B cell (primary cell): ENCODE measurements around the gene SLC2A9. TPM values are rescaled to one million over a fixed set of nuclear protein-coding genes. Genes with fewer than 3 reads are reported as not detected.

Experiments used
- ATAC-seq: fragments of 200-7000 bp; cut with Tn5 transposase; one replicate; pipeline ENCODE4 v1.10.0; 2021; ENCODE audit warnings: low read depth, mild to moderate bottlenecking, moderate number of reproducible peaks, moderate library complexity
- CTCF ChIA-PET: fragments of 350-600 bp; sonication (Branson Sonifier 250); formaldehyde crosslinking; loops from one replicate; lab custom pipeline; 2021; ENCODE audit warnings: antibody characterized with exemption, inconsistent platforms; lab: Charles Lee
- POLR2A ChIA-PET: fragments of 350-600 bp; sonication (Branson Sonifier 250); formaldehyde crosslinking; loops from one replicate; lab custom pipeline; 2021; ENCODE audit warnings: antibody characterized with exemption; lab: Charles Lee
- DNase-seq: peaks from one replicate; pipeline ENCODE4 v3.0.0; 2013
- H2AFZ ChIP-seq: 2 replicates; pipeline ENCODE4 v1.6.1; 2012; ENCODE audit warnings: mild to moderate bottlenecking, low read depth, low read length; ENCODE audit not compliant: insufficient read depth, poor library complexity, severe bottlenecking
- H3K27ac ChIP-seq, 2 donors: 1 replicate in 1 of 2; 2 replicates in 1 of 2; pipeline ENCODE4 v1.5.1; 2012 to 2013; ENCODE audit warnings: low read length in 2 of 2, mild to moderate bottlenecking in 2 of 2, moderate library complexity in 1 of 2
- H3K27me3 ChIP-seq, 4 experiments: fragments of 200-600 bp in 1 of 4; sonication (generic) in 1 of 4; replicated peaks in 1 of 4; 1 replicate in 2 of 4; 2 replicates in 2 of 4; pipeline versions ENCODE4 v1.6.1 to v1.7.0; 2013 to 2016; ENCODE audit warnings: low read length in 3 of 4, mild to moderate bottlenecking in 2 of 4, mixed read lengths in 1 of 4, moderate library complexity in 1 of 4; ENCODE audit not compliant: insufficient read depth in 4 of 4, control insufficient read depth in 3 of 4; ENCODE audit errors: control extremely low read depth in 1 of 4
- H3K36me3 ChIP-seq, 2 experiments: replicated peaks in 1 of 2; 1 replicate in 1 of 2; 2 replicates in 1 of 2; pipeline versions ENCODE4 v1.6.1 to v1.7.1; 2013; ENCODE audit warnings: low read length in 1 of 2; ENCODE audit not compliant: insufficient read depth in 2 of 2, control insufficient read depth in 1 of 2; ENCODE audit errors: control extremely low read depth in 1 of 2, extremely low read depth in 1 of 2
- H3K4me1 ChIP-seq, 2 donors: fragments of 200-600 bp in 1 of 2; sonication (generic) in 1 of 2; 1 replicate in 1 of 2; 2 replicates in 1 of 2; pipeline versions ENCODE4 v1.5.1 to v1.6.1; 2013 to 2017; ENCODE audit warnings: low read length in 2 of 2; ENCODE audit not compliant: control insufficient read depth in 2 of 2, insufficient read depth in 2 of 2
- H3K4me2 ChIP-seq: replicated peaks from 2 replicates; pipeline ENCODE3; 2012; ENCODE audit warnings: mild to moderate bottlenecking, low read depth, low read length; ENCODE audit not compliant: poor library complexity, severe bottlenecking
- H3K4me3 ChIP-seq, 5 experiments: fragments of 200-600 bp in 1 of 5; sonication (generic) in 1 of 5; 1 replicate in 3 of 5; 2 replicates in 2 of 5; pipeline versions ENCODE4 v1.5.1 to v1.7.0; 2011 to 2016; ENCODE audit warnings: low read length in 4 of 5, mild to moderate bottlenecking in 4 of 5, low read depth in 2 of 5, control low read depth in 1 of 5, moderate library complexity in 1 of 5; ENCODE audit not compliant: insufficient read depth in 1 of 5; ENCODE audit errors: control extremely low read depth in 1 of 5, extremely low read depth in 1 of 5
- H3K79me2 ChIP-seq: fragments of 200-600 bp; sonication (generic); one replicate; pipeline ENCODE4 v1.6.0; 2016; ENCODE audit warnings: low read length; ENCODE audit not compliant: control insufficient read depth, insufficient read depth
- H3K9ac ChIP-seq: fragments of 200-600 bp; sonication (generic); 2 replicates; pipeline ENCODE4 v1.6.1; 2017; ENCODE audit warnings: mild to moderate bottlenecking, low read length, moderate library complexity
- H3K9me3 ChIP-seq, 3 donors: one replicate each; pipeline versions ENCODE4 v1.6.1 to v1.7.1; 2013; ENCODE audit warnings: low read length in 2 of 3; ENCODE audit not compliant: control insufficient read depth in 2 of 3, insufficient read depth in 1 of 3; ENCODE audit errors: control extremely low read depth in 1 of 3
- H4K20me1 ChIP-seq: 2 replicates; pipeline ENCODE4 v1.6.0; 2012; ENCODE audit warnings: mild to moderate bottlenecking, low read length; ENCODE audit not compliant: insufficient read depth, control insufficient read depth, poor library complexity, severe bottlenecking
- H3K27ac Mint-ChIP-seq: one replicate; pipeline ENCODE4 v1.8.0; 2021; ENCODE audit warnings: mixed read lengths
- H3K27me3 Mint-ChIP-seq: one replicate; pipeline ENCODE4 v1.8.0; 2021; ENCODE audit warnings: mixed read lengths
- H3K4me1 Mint-ChIP-seq: one replicate; pipeline ENCODE4 v1.8.0; 2021; ENCODE audit warnings: mixed read lengths
- H3K4me3 Mint-ChIP-seq: one replicate; pipeline ENCODE4 v1.8.0; 2021; ENCODE audit warnings: mixed read lengths
- H3K9me3 Mint-ChIP-seq: one replicate; pipeline ENCODE4 v1.8.0; 2022; ENCODE audit warnings: mixed read lengths; ENCODE audit not compliant: insufficient read depth
- CTCF ChIP-seq: fragments of 200-600 bp; IDR thresholded peaks from one replicate; pipeline ENCODE4 v1.8.0; 2022; ENCODE audit warnings: antibody characterized with exemption, mild to moderate bottlenecking
- EZH2 ChIP-seq: IDR thresholded peaks from 2 replicates; pipeline ENCODE4 v1.6.1; 2012; ENCODE audit warnings: borderline replicate concordance, low read depth, mild to moderate bottlenecking, moderate library complexity, low read length; ENCODE audit not compliant: insufficient read depth, poor library complexity, severe bottlenecking
- WGBS: methylation state at CpG from one replicate; pipeline ENCODE4 v1.1.5; 2013; ENCODE audit warnings: missing lambda C conversion rate; ENCODE audit not compliant: insufficient coverage; 5-methylcytosine and 5-hydroxymethylcytosine counted together
- intact Hi-C: fragments of 100-400 bp; cut with micrococcal nuclease; formaldehyde crosslinking; loops from one replicate; pipeline ENCODE4 v1.10.0; 2022
- polyA plus RNA-seq: library from polyadenylated mRNA; depleted of rRNA; stranded (reverse); fragments of >200 nt; gene quantifications from 2 replicates; pipeline ENCODE4 v1.2.3, GENCODE V29; 2012
- total RNA-seq, 2 donors: library from RNA; stranded (reverse); fragments of 120-200 nt in 1 of 2; gene quantifications; 1 replicate in 1 of 2; 2 replicates in 1 of 2; pipeline versions ENCODE4 v1.2.3 to v1.2.4, GENCODE V29; 2013 to 2022

Gene SLC2A9
- total and polyA plus RNA-seq, 2 donors (not counting 1 experiment from before 2014, with no cell fraction given), result 0.89 to 2.1 TPM

- Histone ChIP-seq H4K20me1 (no peaks in the 10 kb centered on the region), H3K4me3 (no peak overlapping the region), H3K79me2 (no peaks in the 10 kb centered on the region), H3K9ac (no peak overlapping the region), H3K27me3 (no peaks in the 10 kb centered on the region), H3K4me1 (no peaks in the 10 kb centered on the region), H3K36me3 (no peaks in the 10 kb centered on the region), H2AFZ (no peak overlapping the region), H3K27ac (no peak overlapping the region), H3K4me2 (no peak overlapping the region), H3K9me3 (peaks cover 0 to 9% (median 0%) of the 10 kb centered on the region in 3 donors)
- Mint-ChIP-seq H3K9me3 (no peaks in the 10 kb centered on the region), H3K4me3 (no peak overlapping the region), H3K27me3 (no peaks in the 10 kb centered on the region), H3K27ac (no peak overlapping the region), H3K4me1 (no peaks in the 10 kb centered on the region)
- intact Hi-C loops, result no loop called here
- TF ChIP-seq EZH2 (no peak), CTCF (no peak)
- ChIA-PET CTCF (no interaction called here), POLR2A (no interaction called here)
- no peak for DNase-seq
- ATAC-seq, result no peak
- 96% methylated on average over 2 of the region's 10 CpGs for WGBS
Observed at GRCh38 chr4:9989918-9990635, 31.2 kb downstream of the SLC2A9 start.

- Histone ChIP-seq H2AFZ (no peak overlapping the region), H3K4me1 (no peaks in the 10 kb centered on the region), H3K4me2 (no peak overlapping the region), H3K9me3 (peaks cover 0 to 9% (median 0%) of the 10 kb centered on the region in 3 donors), H3K36me3 (no peaks in the 10 kb centered on the region), H3K9ac (no peak overlapping the region), H4K20me1 (no peaks in the 10 kb centered on the region), H3K79me2 (no peaks in the 10 kb centered on the region), H3K27me3 (no peaks in the 10 kb centered on the region), H3K4me3 (no peak overlapping the region), H3K27ac (no peak overlapping the region)
- CTCF ChIA-PET, result no interaction called here
- no peak overlapping the region for H3K27ac Mint-ChIP-seq
- intact Hi-C loops, result no loop called here
- WGBS, result 100% methylated on average over 2 of the region's 2 CpGs
- no peaks in the 10 kb centered on the region for H3K27me3 Mint-ChIP-seq
- TF ChIP-seq EZH2 (no peak), CTCF (no peak)
- ATAC-seq (no peak), DNase-seq (no peak)
- no peaks in the 10 kb centered on the region for H3K9me3 Mint-ChIP-seq
- no peak overlapping the region for H3K4me3 Mint-ChIP-seq
- POLR2A ChIA-PET, result no interaction called here
- H3K4me1 Mint-ChIP-seq, result no peaks in the 10 kb centered on the region
Observed at GRCh38 chr4:9988933-9989332, 32.4 kb downstream of the SLC2A9 start.
